ENCODE results near the gene DOCK7. TPM values are rescaled to one million over a fixed set of nuclear protein-coding genes. Genes with fewer than 3 reads are reported as not detected.

Gene DOCK7
- polyA plus RNA-seq, 1 of the 3 experiments (the other 2 are of a cell fraction), result 27.6 TPM

DNA sequence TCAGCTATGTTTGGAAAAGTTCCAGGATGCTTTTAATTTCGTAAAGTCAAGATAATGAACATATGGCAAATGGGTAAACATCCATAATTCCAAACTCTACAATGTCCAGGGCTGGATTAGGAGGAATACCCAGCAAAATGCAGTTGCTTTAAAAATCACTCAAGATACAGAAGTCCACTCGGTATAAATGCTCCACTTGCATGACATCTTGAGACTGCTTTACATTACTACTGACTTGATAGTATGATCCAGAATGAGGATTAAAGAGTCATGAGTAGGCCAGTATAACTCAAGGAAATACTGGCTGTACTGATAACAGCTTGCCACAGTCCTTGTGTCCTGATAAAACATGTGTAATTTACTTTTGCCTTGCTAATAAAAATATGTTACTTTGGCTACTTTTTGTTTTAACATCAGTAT lies 149.1 kb downstream of the DOCK7 start:
- Histone ChIP-seq H3K9me3 (no peaks in the 10 kb centered on the region), H3K9ac (no peak overlapping the region), H3K9me2 (no peaks in the 10 kb centered on the region), H3K4me2 (no peak overlapping the region), H4K20me1 (ENCODE audit: insufficient read depth) (no peaks in the 10 kb centered on the region), H3K36me3 (replicated peaks in 1 of 2; ENCODE audit: control insufficient read depth in 1 of 2, insufficient read depth in 2 of 2, low read length in 1 of 2) (peaks cover 54 to 63% of the 10 kb centered on the region in 2 experiments), H3F3A (replicated peaks; ENCODE audit: insufficient read depth) (no peaks in the 10 kb centered on the region), H3K4me1 (ENCODE audit: control insufficient read depth in 1 of 2, insufficient read depth in 2 of 2, low read depth in 1 of 2, low read length in 1 of 2) (peaks cover 0 to 2% of the 10 kb centered on the region in 2 experiments; a peak in 1 of 4 replicates), H3K4me3 (ENCODE audit: low read depth in 2 of 2, low read length in 1 of 2) (no peak overlapping the region), H3K79me2 (ENCODE audit: insufficient read depth) (no peaks in the 10 kb centered on the region), H2AFZ (ENCODE audit: low read depth) (no peak overlapping the region), H3K27me3 (ENCODE audit: insufficient read depth) (no peaks in the 10 kb centered on the region), H3K27ac (ENCODE audit: low read depth in 2 of 2, low read length in 1 of 2) (peak overlapping the region in 1 of 2 experiments; percentile 28; a peak in 2 of 4 replicates)
- ChIA-PET CTCF (interaction anchor here (0.6 to 3.8 kb wide), 5 partner anchors 9 to 208 kb away, joined by 3 to 13 read pairs (median 6); no protein-coding TSS in a partner anchor), POLR2A (no interaction called here)
- 0 out of 2 replicates have a peak, but pooled peaks have one; percentile 11 for TF ChIP-seq GATA2 (CRISPR knock-in tag; IDR thresholded peaks at IDR 0.05)
- TF ChIP-seq RFX5 (IDR thresholded peaks at IDR 0.05; ENCODE audit: low read length), result no peak
- WGBS (ENCODE audit: low lambda C conversion rate), result 66% methylated on average over 2 of the region's 2 CpGs
- DNase-seq, result peak; percentile 11

GRCh38 chr1:62536865-62537264 lies 151.3 kb downstream of the DOCK7 start:
- ChIA-PET CTCF (interaction anchor here (1.4 kb wide), 1 partner anchor 9 kb away, joined by 7 read pairs; no protein-coding TSS in a partner anchor), POLR2A (no interaction called here)

More at GRCh38 chr1:62536865-62537264, 151.3 kb downstream of the DOCK7 start:
- Histone ChIP-seq H3K27ac (ENCODE audit: low read depth in 2 of 2, low read length in 1 of 2) (no peak overlapping the region), H3K27me3 (ENCODE audit: insufficient read depth) (no peaks in the 10 kb centered on the region), H2AFZ (ENCODE audit: low read depth) (no peak overlapping the region), H4K20me1 (ENCODE audit: insufficient read depth) (no peaks in the 10 kb centered on the region), H3K4me2 (no peak overlapping the region), H3K4me1 (ENCODE audit: control insufficient read depth in 1 of 2, insufficient read depth in 2 of 2, low read depth in 1 of 2, low read length in 1 of 2) (peaks cover 0 to 2% of the 10 kb centered on the region in 2 experiments; a peak in 1 of 4 replicates), H3F3A (replicated peaks; ENCODE audit: insufficient read depth) (peaks cover 1% of the 10 kb centered on the region), H3K9me3 (no peaks in the 10 kb centered on the region), H3K79me2 (ENCODE audit: insufficient read depth) (no peaks in the 10 kb centered on the region), H3K4me3 (ENCODE audit: low read depth in 2 of 2, low read length in 1 of 2) (no peak overlapping the region), H3K36me3 (replicated peaks in 1 of 2; ENCODE audit: control insufficient read depth in 1 of 2, insufficient read depth in 2 of 2, low read length in 1 of 2) (peaks cover 54 to 56% of the 10 kb centered on the region in 2 experiments), H3K9ac (no peak overlapping the region), H3K9me2 (no peaks in the 10 kb centered on the region)
- TF ChIP-seq MAX (IDR thresholded peaks at IDR 0.05; ENCODE audit: low read depth) (no peak), SIN3A (IDR thresholded peaks at IDR 0.05; ENCODE audit: borderline replicate concordance, low read depth, low read length) (no peak), ELF1 (IDR thresholded peaks at IDR 0.05) (no peak), EP300 (IDR thresholded peaks at IDR 0.05; ENCODE audit: borderline replicate concordance in 1 of 2, low read depth in 1 of 2, low read length in 1 of 2) (no peak), TCF12 (IDR thresholded peaks at IDR 0.05) (no peak), GATA2 (CRISPR knock-in tag; IDR thresholded peaks at IDR 0.05) (no peak), TEAD4 (IDR thresholded peaks at IDR 0.05; ENCODE audit: borderline replicate concordance, insufficient read depth) (no peak), GABPA (IDR thresholded peaks at IDR 0.05; ENCODE audit: low read depth) (no peak), NRF1 (IDR thresholded peaks at IDR 0.05; ENCODE audit: low read depth, low read length) (no peak), RXRA (IDR thresholded peaks at IDR 0.05; ENCODE audit: borderline replicate concordance, low read depth) (no peak), RAD21 (IDR thresholded peaks at IDR 0.05; ENCODE audit: low read length) (no peak), YY1 (IDR thresholded peaks at IDR 0.05; ENCODE audit: low read depth) (no peak), FOXM1 (IDR thresholded peaks at IDR 0.05; ENCODE audit: low read depth) (no peak), SMC3 (IDR thresholded peaks at IDR 0.05; ENCODE audit: low read depth, low read length) (no peak)
- TF ChIP-seq, protein P1, sequence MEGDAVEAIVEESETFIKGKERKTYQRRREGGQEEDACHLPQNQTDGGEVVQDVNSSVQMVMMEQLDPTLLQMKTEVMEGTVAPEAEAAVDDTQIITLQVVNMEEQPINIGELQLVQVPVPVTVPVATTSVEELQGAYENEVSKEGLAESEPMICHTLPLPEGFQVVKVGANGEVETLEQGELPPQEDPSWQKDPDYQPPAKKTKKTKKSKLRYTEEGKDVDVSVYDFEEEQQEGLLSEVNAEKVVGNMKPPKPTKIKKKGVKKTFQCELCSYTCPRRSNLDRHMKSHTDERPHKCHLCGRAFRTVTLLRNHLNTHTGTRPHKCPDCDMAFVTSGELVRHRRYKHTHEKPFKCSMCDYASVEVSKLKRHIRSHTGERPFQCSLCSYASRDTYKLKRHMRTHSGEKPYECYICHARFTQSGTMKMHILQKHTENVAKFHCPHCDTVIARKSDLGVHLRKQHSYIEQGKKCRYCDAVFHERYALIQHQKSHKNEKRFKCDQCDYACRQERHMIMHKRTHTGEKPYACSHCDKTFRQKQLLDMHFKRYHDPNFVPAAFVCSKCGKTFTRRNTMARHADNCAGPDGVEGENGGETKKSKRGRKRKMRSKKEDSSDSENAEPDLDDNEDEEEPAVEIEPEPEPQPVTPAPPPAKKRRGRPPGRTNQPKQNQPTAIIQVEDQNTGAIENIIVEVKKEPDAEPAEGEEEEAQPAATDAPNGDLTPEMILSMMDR (IDR thresholded peaks at IDR 0.05), result no peak
- TF ChIP-seq, protein P2, sequence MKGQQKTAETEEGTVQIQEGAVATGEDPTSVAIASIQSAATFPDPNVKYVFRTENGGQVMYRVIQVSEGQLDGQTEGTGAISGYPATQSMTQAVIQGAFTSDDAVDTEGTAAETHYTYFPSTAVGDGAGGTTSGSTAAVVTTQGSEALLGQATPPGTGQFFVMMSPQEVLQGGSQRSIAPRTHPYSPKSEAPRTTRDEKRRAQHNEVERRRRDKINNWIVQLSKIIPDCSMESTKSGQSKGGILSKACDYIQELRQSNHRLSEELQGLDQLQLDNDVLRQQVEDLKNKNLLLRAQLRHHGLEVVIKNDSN (IDR thresholded peaks at IDR 0.05; ENCODE audit: borderline replicate concordance, low read depth), result no peak
- TF ChIP-seq, protein P3, sequence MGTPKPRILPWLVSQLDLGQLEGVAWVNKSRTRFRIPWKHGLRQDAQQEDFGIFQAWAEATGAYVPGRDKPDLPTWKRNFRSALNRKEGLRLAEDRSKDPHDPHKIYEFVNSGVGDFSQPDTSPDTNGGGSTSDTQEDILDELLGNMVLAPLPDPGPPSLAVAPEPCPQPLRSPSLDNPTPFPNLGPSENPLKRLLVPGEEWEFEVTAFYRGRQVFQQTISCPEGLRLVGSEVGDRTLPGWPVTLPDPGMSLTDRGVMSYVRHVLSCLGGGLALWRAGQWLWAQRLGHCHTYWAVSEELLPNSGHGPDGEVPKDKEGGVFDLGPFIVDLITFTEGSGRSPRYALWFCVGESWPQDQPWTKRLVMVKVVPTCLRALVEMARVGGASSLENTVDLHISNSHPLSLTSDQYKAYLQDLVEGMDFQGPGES (IDR thresholded peaks at IDR 0.05; ENCODE audit: low read depth, low read length), result no peak
- TF ChIP-seq, protein P4, sequence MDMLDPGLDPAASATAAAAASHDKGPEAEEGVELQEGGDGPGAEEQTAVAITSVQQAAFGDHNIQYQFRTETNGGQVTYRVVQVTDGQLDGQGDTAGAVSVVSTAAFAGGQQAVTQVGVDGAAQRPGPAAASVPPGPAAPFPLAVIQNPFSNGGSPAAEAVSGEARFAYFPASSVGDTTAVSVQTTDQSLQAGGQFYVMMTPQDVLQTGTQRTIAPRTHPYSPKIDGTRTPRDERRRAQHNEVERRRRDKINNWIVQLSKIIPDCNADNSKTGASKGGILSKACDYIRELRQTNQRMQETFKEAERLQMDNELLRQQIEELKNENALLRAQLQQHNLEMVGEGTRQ (IDR thresholded peaks at IDR 0.05; ENCODE audit: borderline replicate concordance, low read depth, low read length), result no peak
- no peak for DNase-seq

All from SK-N-SH (cell line).